Measurements from ENCODE around the gene DBH.

DNA sequence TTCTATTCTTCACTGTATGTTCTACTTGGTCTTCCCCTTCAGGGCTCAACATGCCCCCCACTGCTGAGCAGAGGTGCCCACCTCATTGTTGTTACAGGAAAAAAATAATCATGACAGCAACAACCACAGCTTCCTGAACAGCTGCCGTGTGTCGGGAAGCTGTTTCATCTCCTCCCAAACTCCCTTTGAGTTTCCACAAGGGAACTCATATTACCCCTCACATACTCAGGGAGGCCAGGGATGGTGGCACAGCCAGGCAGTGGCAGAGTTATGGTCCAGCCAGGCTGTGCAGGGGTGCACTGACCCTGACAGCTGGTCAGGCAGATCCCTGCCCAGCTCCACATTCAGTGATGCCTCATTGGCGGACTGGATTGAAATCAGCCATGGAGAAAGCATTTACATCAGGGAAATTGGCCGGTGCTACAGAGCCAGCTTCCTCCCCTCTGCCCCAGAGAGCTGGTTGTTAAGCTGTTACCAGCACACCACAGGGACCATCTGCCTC is 64.7 kb downstream of the DBH start:
- TF ChIP-seq, protein P1, sequence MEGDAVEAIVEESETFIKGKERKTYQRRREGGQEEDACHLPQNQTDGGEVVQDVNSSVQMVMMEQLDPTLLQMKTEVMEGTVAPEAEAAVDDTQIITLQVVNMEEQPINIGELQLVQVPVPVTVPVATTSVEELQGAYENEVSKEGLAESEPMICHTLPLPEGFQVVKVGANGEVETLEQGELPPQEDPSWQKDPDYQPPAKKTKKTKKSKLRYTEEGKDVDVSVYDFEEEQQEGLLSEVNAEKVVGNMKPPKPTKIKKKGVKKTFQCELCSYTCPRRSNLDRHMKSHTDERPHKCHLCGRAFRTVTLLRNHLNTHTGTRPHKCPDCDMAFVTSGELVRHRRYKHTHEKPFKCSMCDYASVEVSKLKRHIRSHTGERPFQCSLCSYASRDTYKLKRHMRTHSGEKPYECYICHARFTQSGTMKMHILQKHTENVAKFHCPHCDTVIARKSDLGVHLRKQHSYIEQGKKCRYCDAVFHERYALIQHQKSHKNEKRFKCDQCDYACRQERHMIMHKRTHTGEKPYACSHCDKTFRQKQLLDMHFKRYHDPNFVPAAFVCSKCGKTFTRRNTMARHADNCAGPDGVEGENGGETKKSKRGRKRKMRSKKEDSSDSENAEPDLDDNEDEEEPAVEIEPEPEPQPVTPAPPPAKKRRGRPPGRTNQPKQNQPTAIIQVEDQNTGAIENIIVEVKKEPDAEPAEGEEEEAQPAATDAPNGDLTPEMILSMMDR (IDR thresholded peaks at IDR 0.05; ENCODE audit: insufficient read depth, low read depth, low read length), result no peak
- TF ChIP-seq EZH2 (IDR thresholded peaks at IDR 0.05; ENCODE audit: insufficient read depth, low read length), result no peak

Data from astrocyte (in vitro differentiated cells and primary cell).